HG02885 (cell line): ENCODE results near the gene PIGL.
"Not testable (repeated sequence)": the region's sequence is repeated elsewhere in the genome, so short reads cannot be mapped to it uniquely, and the experiment has no call there.

Source experiments
- ATAC-seq: cut with Tn5 transposase; IDR thresholded peaks from one replicate; pipeline ENCODE4 v1.9.1; 2021; ENCODE audit warnings: mild to moderate bottlenecking; ENCODE audit not compliant: unreplicated experiment, poor library complexity

PIGL gene

GRCh38 chr17:16217002-16217635, at the start of gene PIGL:
TSS of gene PIGL (plus strand) at chr17:16217210. CDS start at chr17:16217227, 17 bp downstream.
- ATAC-seq, result peak; percentile 47

- ATAC-seq, result no peak
Measured at GRCh38 chr17:16171613-16172012, 45.4 kb upstream of the PIGL start.

GRCh38 chr17:16178836-16179235, 38.2 kb upstream of the PIGL start:
- ATAC-seq, result no peak

GRCh38 chr17:16181581-16181980, 35.4 kb upstream of the PIGL start:
- no peak for ATAC-seq

- ATAC-seq, result no peak
Measured at GRCh38 chr17:16187642-16188041, 29.4 kb upstream of the PIGL start.

GRCh38 chr17:16189791-16190348, 27.1 kb upstream of the PIGL start:
- ATAC-seq, result no peak

- ATAC-seq, result no peak
Measured at GRCh38 chr17:16190703-16191360, 26.2 kb upstream of the PIGL start.

GRCh38 chr17:16191604-16192003, 25.4 kb upstream of the PIGL start:
- no peak for ATAC-seq

- not testable (repeated sequence) for ATAC-seq
Measured at GRCh38 chr17:16194307-16194835, 22.6 kb upstream of the PIGL start.

GRCh38 chr17:16197276-16197675, 19.7 kb upstream of the PIGL start:
- ATAC-seq, result no peak

GRCh38 chr17:16199093-16199492, 17.9 kb upstream of the PIGL start:
- ATAC-seq, result no peak

GRCh38 chr17:16201693-16202131, 15.3 kb upstream of the PIGL start:
- not testable (repeated sequence) for ATAC-seq

GRCh38 chr17:16202554-16203500, 14.2 kb upstream of the PIGL start:
- not testable (repeated sequence) for ATAC-seq

GRCh38 chr17:16204763-16205162, 12.2 kb upstream of the PIGL start:
- ATAC-seq, result not testable (repeated sequence)

- no peak for ATAC-seq
Measured at GRCh38 chr17:16211590-16211989, 5.4 kb upstream of the PIGL start.

- no peak for ATAC-seq
Measured at GRCh38 chr17:16212793-16213192, 4.2 kb upstream of the PIGL start.

GRCh38 chr17:16214190-16215001, 2.6 kb upstream of the PIGL start:
- ATAC-seq, result no peak

GRCh38 chr17:16215002-16215272, 2.1 kb upstream of the PIGL start:
- ATAC-seq, result peak; percentile 32

GRCh38 chr17:16215273-16215964, 1.6 kb upstream of the PIGL start, which contains the start of gene NCOR1:
TSS of gene NCOR1 (minus strand) at chr17:16215534. CDS start at chr17:16194569, 20,965 bp downstream.
- ATAC-seq, result peak; percentile 81
